Body of pancreas (tissue), 4 donors: ENCODE results near the gene NEURL1. TPM values are rescaled to one million over a fixed set of nuclear protein-coding genes. Genes with fewer than 3 reads are reported as not detected.

Experiments
- ATAC-seq: fragments of 150-250 bp; one replicate; pipeline ENCODE4 v1.9.1; 2016
- DNase-seq, 4 donors: peaks; one replicate each; pipeline ENCODE4 v3.0.0-alpha.2; 2019
- H3K27ac ChIP-seq, 4 donors: fragments of 200-600 bp; sonication (generic); 1 replicate in 3 of 4; 2 replicates in 1 of 4; pipeline versions ENCODE4 v1.5.1 to v1.6.1; 2016 to 2019; ENCODE audit warnings: mild to moderate bottlenecking in 1 of 4, mixed read lengths in 1 of 4, moderate library complexity in 1 of 4
- H3K27me3 ChIP-seq, 2 donors: fragments of 200-600 bp; sonication (generic); one replicate each; pipeline ENCODE4 v1.6.0; 2016; ENCODE audit warnings: mild to moderate bottlenecking in 1 of 2
- H3K36me3 ChIP-seq, 2 donors: fragments of 200-600 bp; sonication (generic); replicated peaks in 1 of 2; 2 replicates each; pipeline ENCODE4 v1.5.1; 2016; ENCODE audit warnings: low read depth in 2 of 2; ENCODE audit not compliant: insufficient read depth in 1 of 2
- H3K4me1 ChIP-seq: fragments of 200-600 bp; sonication (generic); one replicate; pipeline ENCODE4 v1.6.0; 2016
- H3K4me3 ChIP-seq, 2 donors: fragments of 200-600 bp; sonication (generic); 1 replicate in 1 of 2; 2 replicates in 1 of 2; pipeline ENCODE4 v1.5.1; 2016 to 2019
- H3K9me3 ChIP-seq, 3 donors: fragments of 200-600 bp; sonication (generic); 1 replicate in 2 of 3; 2 replicates in 1 of 3; pipeline ENCODE4 v1.5.1; 2016
- POLR2A ChIP-seq, 3 donors: fragments of 450-650 bp; IDR thresholded peaks; one replicate each; pipeline ENCODE4 v1.6.1; 2016; ENCODE audit warnings: antibody characterized with exemption in 3 of 3, mild to moderate bottlenecking in 2 of 3
- WGBS, 2 donors: methylation state at CpG; one replicate each; pipeline ENCODE4 v1.1.5; 2017; 5-methylcytosine and 5-hydroxymethylcytosine counted together
- intact Hi-C: fragments of 100-400 bp; cut with DNase I; formaldehyde crosslinking; loops from one replicate; pipeline ENCODE4 v1.15.1; 2023
- total RNA-seq, 2 donors: library from RNA; depleted of rRNA; stranded (reverse); fragments of >200 nt; gene quantifications; one replicate each; pipeline ENCODE4 v1.1.0, GENCODE V29; 2016
- TF ChIP-seq, protein P1 (sequence below), 7 experiments: fragments of 450-650 bp in 4 of 7; fragments of 200-600 bp in 3 of 7; sonication (generic) in 3 of 7; IDR thresholded peaks; one replicate each; pipeline ENCODE4 v1.5.1; 2016 to 2019; ENCODE audit warnings: antibody characterized with exemption in 7 of 7

The NEURL1 gene
- total RNA-seq, 2 donors from 2014 or later: 25.1 to 25.7 TPM

DNA sequence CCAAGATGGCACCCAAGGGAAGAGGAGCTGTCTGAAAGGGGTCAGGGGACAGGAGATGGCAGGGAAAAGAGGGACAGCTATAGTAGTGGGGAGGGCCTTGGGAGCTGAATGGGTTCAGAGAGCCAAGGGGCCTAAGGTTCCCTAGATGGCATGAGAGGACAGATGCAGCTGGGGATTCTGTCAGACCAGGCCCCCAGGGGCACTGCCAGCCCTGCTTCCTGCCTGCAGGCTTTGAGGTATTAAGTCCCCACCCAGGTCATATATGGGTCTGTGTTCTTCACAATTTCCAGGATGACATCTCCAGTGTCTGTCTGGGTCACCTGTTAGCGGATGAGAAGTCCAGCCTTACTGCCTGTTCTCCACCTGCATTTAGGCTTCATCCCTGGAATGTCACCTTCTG is 56.7 kb downstream of the NEURL1 start:
- DNase-seq: no peak
- no peak for ATAC-seq
- intact Hi-C loops: no loop called here
- H3K36me3 ChIP-seq: no peaks in the 10 kb centered on the region
- peak overlapping the region in 1 of 4 donors; percentile 53 for H3K27ac ChIP-seq
- no peaks in the 10 kb centered on the region for H3K27me3 ChIP-seq
- no peak overlapping the region for H3K4me3 ChIP-seq
- H3K9me3 ChIP-seq: no peaks in the 10 kb centered on the region
- H3K4me1 ChIP-seq: peaks cover 53% of the 10 kb centered on the region
- WGBS, 2 donors: 100% methylated on average over 1 of the region's 1 CpG; no CpG with 5 or more reads in 1 of the 2 donors
- TF ChIP-seq POLR2A (IDR thresholded peaks at IDR 0.05): no peak
- TF ChIP-seq, protein P1, sequence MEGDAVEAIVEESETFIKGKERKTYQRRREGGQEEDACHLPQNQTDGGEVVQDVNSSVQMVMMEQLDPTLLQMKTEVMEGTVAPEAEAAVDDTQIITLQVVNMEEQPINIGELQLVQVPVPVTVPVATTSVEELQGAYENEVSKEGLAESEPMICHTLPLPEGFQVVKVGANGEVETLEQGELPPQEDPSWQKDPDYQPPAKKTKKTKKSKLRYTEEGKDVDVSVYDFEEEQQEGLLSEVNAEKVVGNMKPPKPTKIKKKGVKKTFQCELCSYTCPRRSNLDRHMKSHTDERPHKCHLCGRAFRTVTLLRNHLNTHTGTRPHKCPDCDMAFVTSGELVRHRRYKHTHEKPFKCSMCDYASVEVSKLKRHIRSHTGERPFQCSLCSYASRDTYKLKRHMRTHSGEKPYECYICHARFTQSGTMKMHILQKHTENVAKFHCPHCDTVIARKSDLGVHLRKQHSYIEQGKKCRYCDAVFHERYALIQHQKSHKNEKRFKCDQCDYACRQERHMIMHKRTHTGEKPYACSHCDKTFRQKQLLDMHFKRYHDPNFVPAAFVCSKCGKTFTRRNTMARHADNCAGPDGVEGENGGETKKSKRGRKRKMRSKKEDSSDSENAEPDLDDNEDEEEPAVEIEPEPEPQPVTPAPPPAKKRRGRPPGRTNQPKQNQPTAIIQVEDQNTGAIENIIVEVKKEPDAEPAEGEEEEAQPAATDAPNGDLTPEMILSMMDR (IDR thresholded peaks at IDR 0.05): no peak

DNA sequence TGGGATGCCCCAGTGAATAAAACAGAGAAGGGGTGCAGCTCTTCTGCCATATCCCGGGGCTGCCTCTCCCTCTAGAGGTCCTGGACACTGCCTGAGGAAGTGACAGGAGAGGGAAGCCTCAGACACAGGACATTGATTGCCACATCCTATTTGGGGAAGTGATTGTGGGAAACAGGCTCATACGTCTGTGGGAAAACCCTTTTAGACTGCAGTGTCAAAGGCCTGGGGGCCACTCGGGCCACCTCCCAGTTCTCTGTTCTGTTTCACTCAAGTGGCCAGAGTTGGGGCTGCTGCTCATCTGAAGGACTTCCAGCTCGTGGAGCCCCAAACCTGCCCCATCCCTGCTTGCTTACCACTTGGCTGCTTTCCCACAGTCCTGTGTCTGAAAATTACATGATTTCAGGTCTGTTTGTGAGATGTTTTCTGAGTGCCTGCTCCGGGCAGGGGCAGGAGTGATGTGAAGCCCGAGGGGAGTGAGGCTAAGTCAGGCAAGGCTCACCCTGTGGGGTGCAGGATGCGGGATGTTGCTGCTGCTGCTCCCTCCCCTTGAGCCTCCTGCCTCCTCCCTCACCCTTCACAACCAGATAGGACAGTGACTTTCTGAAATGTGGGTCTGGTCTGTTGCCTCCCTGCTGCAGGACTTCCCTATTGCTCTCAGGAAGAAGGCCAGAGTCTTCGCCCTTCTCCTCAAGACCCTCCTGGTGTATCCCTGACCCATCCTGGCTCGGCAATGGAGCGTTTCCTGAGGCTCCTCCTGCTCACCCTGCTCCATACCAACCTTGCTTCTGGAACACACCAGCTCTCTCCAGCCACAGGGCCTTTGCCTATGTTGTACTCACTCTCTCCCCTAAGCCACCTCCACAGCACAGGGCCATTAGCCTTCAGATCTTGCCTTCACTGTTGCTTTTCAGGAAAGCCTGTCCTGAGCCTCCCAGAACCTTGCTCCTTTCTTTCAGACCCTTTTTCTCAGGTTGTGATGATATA is 58.4 kb downstream of the NEURL1 start:
- DNase-seq: peak in 1 of 4 donors; percentile 59
- no peaks in the 10 kb centered on the region for H3K36me3 ChIP-seq
- TF ChIP-seq POLR2A (IDR thresholded peaks at IDR 0.05): no peak
- TF ChIP-seq, protein P1 (IDR thresholded peaks at IDR 0.05): no peak
- H3K9me3 ChIP-seq: no peaks in the 10 kb centered on the region
- intact Hi-C loops: no loop called here
- H3K27me3 ChIP-seq: no peaks in the 10 kb centered on the region
- no peak overlapping the region for H3K27ac ChIP-seq
- 61 to 72% methylated on average over 4 to 10 of the region's 10 CpGs for WGBS, 2 donors
- no peak for ATAC-seq
- H3K4me3 ChIP-seq: no peak overlapping the region
- H3K4me1 ChIP-seq: peaks cover 53% of the 10 kb centered on the region

DNA sequence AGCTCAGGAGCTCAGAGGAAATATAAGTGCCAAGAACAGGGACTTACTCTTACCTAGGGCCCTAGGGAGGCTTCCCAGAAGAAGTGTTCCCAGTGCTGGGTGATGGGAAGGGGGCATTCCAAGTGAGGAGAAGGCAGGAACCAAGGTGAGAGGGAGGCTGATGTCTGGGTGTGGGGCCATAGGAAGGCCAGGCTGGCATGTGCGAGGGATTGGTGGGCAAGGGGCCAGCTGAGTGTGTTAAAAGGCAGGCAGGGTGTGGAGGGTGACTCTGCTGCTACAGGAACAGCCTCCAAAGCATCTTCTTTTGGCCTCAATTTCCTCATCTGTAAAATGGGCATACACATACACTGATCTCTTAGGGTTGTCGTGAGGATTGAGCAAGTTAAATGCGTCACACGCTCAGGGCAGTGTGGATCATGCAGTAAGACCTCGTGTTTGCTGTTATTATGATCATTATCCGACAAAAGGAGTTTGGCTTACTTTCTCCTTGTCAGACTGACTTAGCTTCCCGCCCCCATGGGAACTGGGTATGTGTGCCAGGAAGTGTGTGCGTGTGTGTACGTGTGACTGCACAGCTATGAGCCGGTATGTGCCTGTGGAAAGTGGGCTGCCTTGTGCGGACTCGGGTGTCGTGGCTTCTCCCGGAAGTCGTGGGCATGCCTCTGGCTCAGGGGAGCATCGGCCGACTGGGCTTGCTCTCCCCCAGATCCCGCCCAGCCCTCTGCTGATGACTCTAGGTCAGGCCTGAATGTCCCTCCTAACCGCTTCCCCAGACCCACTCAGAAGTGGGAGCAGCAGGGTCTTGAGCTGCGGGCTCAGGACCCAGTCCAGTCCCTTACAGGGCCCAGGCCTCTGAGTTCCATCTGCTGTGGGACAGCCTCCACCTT is 59.6 kb downstream of the NEURL1 start:
- DNase-seq (no peak), ATAC-seq (no peak)
- peaks cover 53% of the 10 kb centered on the region for H3K4me1 ChIP-seq
- intact Hi-C loops: no loop called here
- no peaks in the 10 kb centered on the region for H3K27me3 ChIP-seq
- H3K9me3 ChIP-seq: no peaks in the 10 kb centered on the region
- TF ChIP-seq POLR2A (IDR thresholded peaks at IDR 0.05): no peak
- H3K27ac ChIP-seq: peak overlapping the region in 1 of 4 donors; percentile 15
- H3K4me3 ChIP-seq: no peak overlapping the region
- 89 to 90% methylated on average over 8 to 20 of the region's 20 CpGs for WGBS, 2 donors
- no peaks in the 10 kb centered on the region for H3K36me3 ChIP-seq

DNA sequence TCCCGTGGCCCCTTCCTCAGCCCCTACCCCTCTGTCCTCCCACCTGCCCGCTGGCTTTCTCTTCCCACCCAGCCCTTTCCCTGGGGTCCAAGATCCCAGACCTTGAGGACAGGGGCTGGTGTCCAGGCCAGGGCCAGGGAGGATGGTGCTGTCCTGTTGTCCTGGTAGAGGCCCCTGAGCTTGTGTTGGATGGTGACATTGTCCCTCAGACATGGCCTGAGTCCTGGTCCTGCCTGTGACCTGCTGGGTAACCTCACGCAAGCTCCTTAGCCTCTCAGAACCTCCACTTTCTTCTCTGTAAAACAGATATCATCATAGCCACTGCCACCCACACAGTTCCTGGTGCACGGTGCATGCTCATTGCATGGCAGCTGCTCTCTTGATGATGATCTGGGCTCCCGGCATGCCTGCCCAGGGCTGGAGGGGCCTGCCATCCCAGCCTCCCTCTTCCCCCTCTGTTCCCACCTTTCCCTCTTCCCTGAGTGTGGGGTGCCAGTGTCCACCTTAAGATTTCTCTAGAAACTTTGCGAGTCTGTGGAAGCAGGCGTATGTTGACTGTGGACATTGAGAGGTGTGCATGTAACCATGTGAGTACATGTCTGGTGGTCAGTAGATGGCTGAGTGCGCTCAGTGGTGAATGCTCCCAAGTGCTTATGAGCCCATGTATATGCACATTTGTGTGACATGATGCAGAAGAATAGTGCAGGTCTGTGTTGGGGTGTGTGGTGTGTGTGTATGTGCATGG is 60.4 kb downstream of the NEURL1 start:
- no peak for TF ChIP-seq POLR2A (IDR thresholded peaks at IDR 0.05)
- TF ChIP-seq, protein P1 (IDR thresholded peaks at IDR 0.05): no peak
- intact Hi-C loops: no loop called here
- ATAC-seq (no peak), DNase-seq (peak in 1 of 4 donors; percentile 4)
- H3K9me3 ChIP-seq: no peaks in the 10 kb centered on the region
- H3K27me3 ChIP-seq: no peaks in the 10 kb centered on the region
- H3K36me3 ChIP-seq: no peaks in the 10 kb centered on the region
- WGBS, 2 donors: 76 to 92% methylated on average over 7 to 8 of the region's 8 CpGs
- H3K4me3 ChIP-seq: no peak overlapping the region
- H3K4me1 ChIP-seq: peaks cover 44% of the 10 kb centered on the region
- peak overlapping the region in 1 of 4 donors; percentile 36 for H3K27ac ChIP-seq
